Ascending aorta (tissue), 2 donors: Measurements from ENCODE around the gene CTIF. TPM values are rescaled to one million over a fixed set of nuclear protein-coding genes. Genes with fewer than 3 reads are reported as not detected.

Source experiments
- DNase-seq, 2 donors: peaks; one replicate each; pipeline ENCODE4 v3.0.0-alpha.2; 2019; ENCODE audit warnings: low spot score in 2 of 2
- H3K27ac ChIP-seq, 2 donors: fragments of 200-600 bp; sonication (generic); one replicate each; pipeline ENCODE4 v1.5.1; 2016 to 2017; ENCODE audit warnings: mild to moderate bottlenecking in 1 of 2
- H3K27me3 ChIP-seq: fragments of 200-600 bp; sonication (generic); one replicate; pipeline ENCODE4 v1.5.1; 2017
- H3K36me3 ChIP-seq, 2 donors: fragments of 200-600 bp; sonication (generic); one replicate each; pipeline ENCODE4 v1.5.1; 2016
- H3K4me1 ChIP-seq, 2 donors: fragments of 200-600 bp; sonication (generic); one replicate each; pipeline ENCODE4 v1.5.1; 2016 to 2017; ENCODE audit warnings: mild to moderate bottlenecking in 1 of 2
- H3K4me3 ChIP-seq, 2 donors: fragments of 200-600 bp; sonication (generic); one replicate each; pipeline ENCODE4 v1.5.1; 2016 to 2017; ENCODE audit warnings: mild to moderate bottlenecking in 1 of 2
- H3K9me3 ChIP-seq, 2 donors: fragments of 200-600 bp; sonication (generic); one replicate each; pipeline ENCODE4 v1.5.1; 2016
- intact Hi-C: fragments of 100-400 bp; cut with DNase I; formaldehyde crosslinking; loops from one replicate; pipeline ENCODE4 v1.15.1; 2023
- total RNA-seq: library from RNA; depleted of rRNA; stranded (reverse); fragments of >200 nt; gene quantifications from one replicate; pipeline ENCODE4 v1.1.0, GENCODE V29; 2016
- TF ChIP-seq, protein P1 (sequence below), 3 experiments: fragments of 200-600 bp in 2 of 3; fragments of 450-650 bp in 1 of 3; sonication (generic) in 2 of 3; IDR thresholded peaks; one replicate each; pipeline ENCODE4 v1.5.1; 2016 to 2019; ENCODE audit warnings: antibody characterized with exemption in 3 of 3, mild to moderate bottlenecking in 1 of 3, moderate library complexity in 1 of 3

Gene CTIF
- total RNA-seq, 1 donor from 2014 or later, result 55.3 TPM

DNA sequence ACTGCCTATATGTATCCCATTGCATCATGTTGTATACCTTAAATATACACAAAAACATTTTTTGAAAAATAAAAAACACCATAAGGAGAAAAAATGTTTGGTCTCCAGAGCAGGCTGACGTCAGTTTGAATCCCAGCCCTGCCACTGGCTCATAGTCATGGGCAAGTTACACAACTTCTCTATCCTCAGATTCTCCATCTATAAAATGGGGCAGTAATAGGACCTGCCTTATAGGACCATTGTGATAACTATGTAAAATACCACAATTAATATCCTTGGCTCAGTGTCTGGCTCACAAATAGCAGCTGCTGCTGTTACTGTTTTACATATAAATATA is 276.3 kb downstream of the CTIF start:
- Histone ChIP-seq H3K4me1 (peaks cover 3 to 17% of the 10 kb centered on the region in 2 donors), H3K9me3 (no peaks in the 10 kb centered on the region), H3K4me3 (no peak overlapping the region), H3K27ac (peak overlapping the region; percentile 52 to 60), H3K27me3 (no peaks in the 10 kb centered on the region), H3K36me3 (peaks cover 20 to 27% of the 10 kb centered on the region in 2 donors)
- peak in 1 of 2 donors; percentile 60 for DNase-seq
- intact Hi-C loops, result no loop called here
- TF ChIP-seq, protein P1, sequence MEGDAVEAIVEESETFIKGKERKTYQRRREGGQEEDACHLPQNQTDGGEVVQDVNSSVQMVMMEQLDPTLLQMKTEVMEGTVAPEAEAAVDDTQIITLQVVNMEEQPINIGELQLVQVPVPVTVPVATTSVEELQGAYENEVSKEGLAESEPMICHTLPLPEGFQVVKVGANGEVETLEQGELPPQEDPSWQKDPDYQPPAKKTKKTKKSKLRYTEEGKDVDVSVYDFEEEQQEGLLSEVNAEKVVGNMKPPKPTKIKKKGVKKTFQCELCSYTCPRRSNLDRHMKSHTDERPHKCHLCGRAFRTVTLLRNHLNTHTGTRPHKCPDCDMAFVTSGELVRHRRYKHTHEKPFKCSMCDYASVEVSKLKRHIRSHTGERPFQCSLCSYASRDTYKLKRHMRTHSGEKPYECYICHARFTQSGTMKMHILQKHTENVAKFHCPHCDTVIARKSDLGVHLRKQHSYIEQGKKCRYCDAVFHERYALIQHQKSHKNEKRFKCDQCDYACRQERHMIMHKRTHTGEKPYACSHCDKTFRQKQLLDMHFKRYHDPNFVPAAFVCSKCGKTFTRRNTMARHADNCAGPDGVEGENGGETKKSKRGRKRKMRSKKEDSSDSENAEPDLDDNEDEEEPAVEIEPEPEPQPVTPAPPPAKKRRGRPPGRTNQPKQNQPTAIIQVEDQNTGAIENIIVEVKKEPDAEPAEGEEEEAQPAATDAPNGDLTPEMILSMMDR (IDR thresholded peaks at IDR 0.05), result no peak

DNA sequence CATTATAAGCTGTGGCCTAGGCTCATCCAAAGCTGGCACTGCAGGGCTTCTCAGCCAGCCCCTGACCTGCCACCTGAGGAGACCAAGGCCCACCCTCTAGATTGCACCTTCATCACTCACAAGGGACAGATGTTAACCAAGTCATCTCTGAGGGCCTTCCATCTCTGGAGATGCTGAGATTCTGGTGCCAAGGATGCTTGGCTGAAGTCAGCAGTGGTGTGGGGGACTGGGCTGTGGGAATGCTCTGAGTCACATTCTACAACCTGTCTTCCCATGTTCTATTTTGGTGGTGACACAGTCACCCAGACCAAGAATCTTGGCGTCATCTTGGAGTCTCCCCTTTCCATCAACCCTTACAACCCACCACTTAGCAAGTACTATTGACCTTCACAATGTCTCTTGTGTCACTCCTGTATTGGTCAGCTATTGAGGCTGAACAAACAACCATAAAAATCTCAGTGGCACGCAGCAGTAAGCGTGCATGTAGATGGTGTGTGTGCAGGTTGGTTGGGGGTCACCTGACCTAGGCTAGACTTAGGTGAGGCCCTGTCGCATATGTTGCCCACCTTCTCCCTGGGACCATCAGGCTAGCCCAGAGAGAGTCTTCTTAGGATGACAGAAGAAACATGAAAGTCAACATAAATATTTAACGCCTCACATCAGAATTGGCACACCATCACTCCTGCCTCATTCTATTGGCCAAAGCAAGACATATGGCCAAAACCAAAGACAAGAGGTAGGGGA is 276.9 kb downstream of the CTIF start:
- H3K4me3 ChIP-seq, result no peak overlapping the region
- H3K4me1 ChIP-seq, result peaks cover 3 to 17% of the 10 kb centered on the region in 2 donors
- peaks cover 20 to 27% of the 10 kb centered on the region in 2 donors for H3K36me3 ChIP-seq
- H3K9me3 ChIP-seq, result no peaks in the 10 kb centered on the region
- peak in 1 of 2 donors; percentile 73 for DNase-seq
- H3K27me3 ChIP-seq, result no peaks in the 10 kb centered on the region
- intact Hi-C loops, result no loop called here
- TF ChIP-seq, protein P1 (IDR thresholded peaks at IDR 0.05), result no peak
- H3K27ac ChIP-seq, result peak overlapping the region; percentile 52 to 60

DNA sequence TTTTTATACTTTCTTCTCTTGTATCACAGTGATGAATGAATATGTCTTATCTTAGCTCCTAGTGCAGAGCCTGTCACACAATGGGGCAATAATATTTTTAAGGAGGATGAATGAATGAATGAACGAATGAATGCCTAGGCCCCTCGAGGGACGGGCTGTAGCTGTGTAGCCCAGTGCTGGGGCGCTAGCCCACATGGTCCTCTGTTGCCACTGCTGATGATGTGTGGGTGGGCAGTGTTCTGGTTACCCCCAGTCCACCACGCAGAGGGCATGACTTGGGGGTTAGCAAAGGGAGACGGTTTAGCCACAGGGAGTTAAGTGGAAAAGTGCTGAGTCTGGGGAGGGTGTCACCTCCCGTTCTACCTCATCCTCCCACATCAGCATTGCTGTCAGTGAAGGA is 277.7 kb downstream of the CTIF start:
- H3K27ac ChIP-seq, result peak overlapping the region; percentile 52 to 60
- peaks cover 20 to 27% of the 10 kb centered on the region in 2 donors for H3K36me3 ChIP-seq
- no peaks in the 10 kb centered on the region for H3K9me3 ChIP-seq
- H3K27me3 ChIP-seq, result no peaks in the 10 kb centered on the region
- TF ChIP-seq, protein P1 (IDR thresholded peaks at IDR 0.05), result no peak
- peak in 1 of 2 donors; percentile 12 for DNase-seq
- peaks cover 3 to 20% of the 10 kb centered on the region in 2 donors for H3K4me1 ChIP-seq
- no peak overlapping the region for H3K4me3 ChIP-seq
- intact Hi-C loops, result no loop called here

DNA sequence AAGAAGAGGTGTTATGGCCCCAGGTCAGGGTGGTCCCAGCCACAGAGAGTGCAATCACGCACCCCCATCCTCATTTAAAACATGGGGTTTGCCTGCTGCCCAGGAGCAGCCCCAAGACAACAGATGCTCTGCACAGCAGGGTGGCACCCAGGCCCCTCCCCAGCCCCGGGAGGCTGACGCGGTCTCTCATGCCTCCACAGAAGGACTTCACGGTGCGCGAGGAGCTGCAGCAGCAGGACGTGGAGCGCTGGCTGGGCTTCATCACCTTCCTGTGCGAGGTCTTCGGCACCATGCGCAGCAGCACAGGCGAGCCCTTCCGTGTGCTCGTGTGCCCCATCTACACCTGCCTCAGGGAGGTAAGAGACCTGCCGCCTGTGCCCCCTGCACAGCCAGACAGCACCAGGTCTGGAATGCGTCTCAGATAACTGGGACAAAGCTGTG is 278.2 kb downstream of the CTIF start:
- TF ChIP-seq, protein P1 (IDR thresholded peaks at IDR 0.05), result no peak
- no peak overlapping the region for H3K27ac ChIP-seq
- no peak overlapping the region for H3K4me3 ChIP-seq
- H3K9me3 ChIP-seq, result no peaks in the 10 kb centered on the region
- H3K4me1 ChIP-seq, result peaks cover 3 to 20% of the 10 kb centered on the region in 2 donors
- peaks cover 20 to 31% of the 10 kb centered on the region in 2 donors for H3K36me3 ChIP-seq
- intact Hi-C loops, result no loop called here
- DNase-seq, result peak in 1 of 2 donors; percentile 55
- no peaks in the 10 kb centered on the region for H3K27me3 ChIP-seq

DNA sequence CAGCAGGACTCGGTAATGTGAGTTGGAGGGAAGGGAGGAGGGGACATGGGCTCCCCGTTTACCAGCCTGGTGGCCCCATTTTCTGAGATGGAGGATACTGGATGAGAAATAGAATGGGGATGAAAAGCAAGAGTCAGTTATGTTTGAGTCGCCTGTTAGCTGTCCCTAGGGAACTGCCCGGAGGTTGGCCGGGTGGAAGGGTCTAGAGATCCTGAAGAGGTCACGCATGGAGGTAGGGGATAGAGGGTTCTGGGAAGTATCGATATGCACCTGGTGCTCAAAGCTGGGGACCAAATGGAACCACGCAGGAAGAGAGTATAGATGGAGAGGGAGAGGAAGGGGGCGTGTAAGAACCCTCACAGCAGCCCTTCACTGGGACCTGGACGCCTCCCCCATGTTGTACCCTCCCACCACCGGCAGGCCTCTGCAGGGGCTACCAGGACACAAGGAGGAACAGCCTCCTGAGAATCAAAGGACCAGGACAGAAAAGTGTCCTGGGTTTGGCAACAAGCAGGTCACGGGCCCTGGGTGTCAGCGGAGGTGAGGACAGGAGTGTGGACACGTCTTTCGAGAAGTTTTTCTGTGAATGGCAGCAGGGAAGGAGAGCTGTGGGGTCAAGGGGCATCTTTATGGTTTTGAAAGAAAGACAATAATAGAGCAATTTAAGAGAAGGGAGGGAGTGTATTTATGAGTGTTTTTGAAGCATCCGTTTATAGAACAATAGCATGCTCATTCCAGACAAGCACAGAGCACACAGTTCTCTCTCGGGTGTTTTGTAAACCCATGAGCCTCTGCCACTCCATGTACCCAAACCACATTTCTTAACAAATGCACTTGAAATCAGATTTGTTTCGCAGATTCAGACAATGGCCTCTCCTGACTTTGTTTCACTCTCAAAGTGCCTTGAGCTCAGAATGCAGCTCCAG is 279.8 kb downstream of the CTIF start:
- Histone ChIP-seq H3K36me3 (peaks cover 20 to 31% of the 10 kb centered on the region in 2 donors), H3K9me3 (no peaks in the 10 kb centered on the region)
- intact Hi-C loops, result no loop called here

More for the DNA sequence above, 279.8 kb downstream of the CTIF start:
- DNase-seq, result peak in 1 of 2 donors; percentile 61
- Histone ChIP-seq H3K27me3 (no peaks in the 10 kb centered on the region), H3K4me3 (no peak overlapping the region), H3K27ac (no peak overlapping the region), H3K4me1 (peaks cover 3 to 20% of the 10 kb centered on the region in 2 donors)
- TF ChIP-seq, protein P1 (IDR thresholded peaks at IDR 0.05), result no peak
